GM19438 (cell line): ENCODE data around the gene AIF1L.
"Not testable (repeated sequence)": the region's sequence is repeated elsewhere in the genome, so short reads cannot be mapped to it uniquely, and the experiment has no call there.

Experiments
- ATAC-seq: cut with Tn5 transposase; IDR thresholded peaks from one replicate; pipeline ENCODE4 v1.9.1; 2021; ENCODE audit warnings: low read depth; ENCODE audit not compliant: unreplicated experiment

AIF1L gene

DNA sequence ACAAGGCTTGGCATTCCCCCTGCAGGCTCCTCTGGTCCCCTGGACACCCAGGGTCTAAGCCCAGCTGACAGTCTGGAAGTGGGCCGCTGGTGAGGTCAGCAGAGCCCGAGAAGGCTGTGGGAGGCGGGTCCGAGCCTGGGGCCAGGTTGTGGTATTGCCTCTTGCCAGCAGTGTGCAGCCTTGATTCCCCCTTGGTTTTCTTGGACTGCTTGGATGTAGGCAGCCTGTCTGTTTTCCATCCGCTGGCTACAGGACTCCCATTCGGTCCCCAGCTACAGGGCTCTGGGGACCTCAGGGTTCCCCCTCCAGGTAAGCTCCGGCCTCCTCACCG, 1.6 kb downstream of the AIF1L start:
- no peak for ATAC-seq

DNA sequence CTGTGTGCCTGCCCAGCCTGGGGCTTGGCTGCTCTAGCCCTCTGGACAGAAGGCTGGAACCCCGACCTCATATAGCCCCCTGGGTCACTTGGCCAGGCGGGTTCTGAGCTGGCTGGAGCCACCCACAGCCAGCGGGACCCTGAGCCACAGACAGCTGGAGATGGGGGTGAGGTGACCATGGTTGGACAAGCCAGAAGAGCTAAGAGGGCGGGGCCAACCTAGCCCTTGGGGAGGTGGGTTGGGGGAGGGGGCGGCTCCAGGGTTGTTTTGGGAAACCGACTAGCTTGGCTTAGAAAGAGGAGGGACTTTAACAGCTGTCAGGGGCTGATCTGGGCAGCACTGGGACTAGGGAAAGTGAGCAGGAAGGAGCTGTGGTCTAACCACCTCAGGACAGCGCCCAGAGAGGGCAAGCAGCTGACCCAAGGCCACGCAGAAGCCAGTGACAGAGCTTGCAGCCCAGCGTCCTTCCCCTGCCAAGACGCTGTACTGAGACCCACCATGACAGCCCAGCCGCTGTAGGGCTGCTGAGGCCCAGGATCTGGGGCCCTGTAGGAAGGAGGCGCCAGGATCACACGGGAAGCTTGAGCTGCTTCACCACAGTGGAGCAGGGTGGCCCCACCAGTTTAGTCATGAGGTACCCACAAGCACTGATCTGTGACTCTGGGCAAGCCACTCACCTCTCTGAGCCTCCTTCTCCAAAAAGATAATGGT, 2.2 kb downstream of the AIF1L start:
- ATAC-seq = no peak

DNA sequence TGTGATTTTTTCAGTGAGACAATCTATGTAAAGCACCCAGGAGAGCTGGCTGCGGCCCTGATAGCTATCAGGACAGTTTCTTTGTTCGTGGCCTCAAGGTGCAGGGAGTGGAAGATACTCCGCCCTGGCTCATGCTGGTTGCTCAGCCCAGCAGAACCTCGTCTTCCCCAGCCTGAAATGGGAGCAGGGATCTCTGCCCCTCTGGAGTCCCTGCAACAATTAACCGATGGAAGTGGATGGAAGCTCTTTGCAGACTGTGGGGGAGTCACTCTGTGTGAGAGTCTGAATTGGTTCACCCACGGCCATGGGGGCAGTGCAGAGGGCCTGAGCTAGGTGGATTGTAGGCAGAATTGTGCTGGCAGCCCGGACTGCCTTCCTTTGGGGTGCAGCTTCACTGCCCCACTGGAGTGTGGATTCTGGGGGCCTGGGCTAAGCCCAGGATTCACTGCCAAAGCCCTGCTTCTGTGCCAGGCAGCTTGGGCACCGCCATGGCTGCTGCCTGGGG, 2.8 kb downstream of the AIF1L start:
- ATAC-seq = no peak

DNA sequence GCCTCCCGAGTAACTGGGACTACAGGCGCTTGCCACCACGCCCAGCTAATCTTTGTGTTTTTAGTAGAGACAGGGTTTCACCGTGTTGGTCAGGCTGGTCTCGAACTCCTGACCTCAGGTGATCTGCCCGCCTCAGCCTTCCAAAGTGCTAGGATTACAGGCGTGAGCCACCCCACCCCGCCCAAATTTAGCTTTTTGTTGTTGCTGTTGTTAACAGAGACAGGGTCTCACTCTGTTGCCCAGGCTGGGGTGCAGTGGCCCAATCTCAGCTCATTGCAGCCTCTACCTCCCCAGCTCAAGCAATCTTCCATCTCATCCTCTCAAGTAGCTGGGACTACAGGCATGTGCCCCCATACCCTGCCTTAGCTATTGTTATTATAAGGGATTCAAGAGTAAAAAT, 3.5 kb downstream of the AIF1L start:
- not testable (repeated sequence) for ATAC-seq

DNA sequence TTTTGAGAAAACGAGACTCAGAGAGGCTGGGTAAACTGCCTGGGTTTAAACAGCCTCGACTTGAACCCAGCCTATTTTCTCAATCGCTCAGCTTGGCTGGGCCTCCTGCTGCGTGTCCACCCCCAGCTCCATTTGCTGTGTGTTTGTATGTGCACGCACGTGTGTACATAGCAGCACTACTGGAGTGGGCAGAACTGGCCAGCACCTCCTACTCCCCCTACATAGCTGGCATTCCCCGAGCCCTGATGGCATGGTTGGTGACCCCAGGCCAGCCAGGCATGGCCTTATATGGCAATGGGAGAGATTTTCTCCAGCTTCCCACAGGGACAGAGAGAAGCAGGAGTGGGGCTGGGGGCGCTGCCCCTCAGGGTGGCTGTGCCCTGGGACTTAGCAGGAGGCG, 4.1 kb downstream of the AIF1L start:
- ATAC-seq = no peak

DNA sequence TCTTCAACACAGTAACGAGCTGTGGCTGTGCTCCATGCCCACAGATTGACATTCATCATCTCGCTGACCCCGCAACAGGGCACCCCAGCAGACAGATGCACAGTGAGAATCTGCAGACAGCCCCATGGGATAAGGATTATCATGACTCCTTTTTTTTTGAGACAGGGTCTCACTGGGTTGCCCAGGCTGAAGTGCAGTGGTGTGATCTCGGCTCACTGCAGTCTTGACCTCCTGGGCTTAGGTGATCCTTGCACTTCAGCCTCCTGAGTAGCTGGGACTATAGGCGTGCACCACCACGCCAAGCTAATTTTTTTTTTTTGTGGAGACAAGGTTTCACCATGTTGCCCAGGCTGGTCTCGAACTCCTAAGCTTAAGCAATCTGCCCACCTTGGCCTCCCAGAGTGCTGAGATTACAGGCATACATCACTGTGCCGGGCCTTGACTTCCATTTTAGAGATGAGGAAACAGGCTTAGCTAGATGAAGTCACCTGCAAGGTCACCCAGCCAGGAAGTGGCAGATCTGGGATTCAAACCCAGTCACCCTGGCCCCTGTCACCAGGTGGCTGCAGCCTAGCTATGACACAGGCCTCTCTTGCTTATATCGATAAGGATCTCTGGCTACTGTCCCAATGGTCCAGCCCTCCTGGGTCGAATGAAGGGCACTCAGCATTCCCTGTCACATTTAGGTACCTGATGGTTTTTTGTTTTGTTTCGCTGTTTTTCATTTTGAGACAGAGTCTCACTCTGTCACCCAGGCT, 5.1 kb downstream of the AIF1L start:
- no peak for ATAC-seq

DNA sequence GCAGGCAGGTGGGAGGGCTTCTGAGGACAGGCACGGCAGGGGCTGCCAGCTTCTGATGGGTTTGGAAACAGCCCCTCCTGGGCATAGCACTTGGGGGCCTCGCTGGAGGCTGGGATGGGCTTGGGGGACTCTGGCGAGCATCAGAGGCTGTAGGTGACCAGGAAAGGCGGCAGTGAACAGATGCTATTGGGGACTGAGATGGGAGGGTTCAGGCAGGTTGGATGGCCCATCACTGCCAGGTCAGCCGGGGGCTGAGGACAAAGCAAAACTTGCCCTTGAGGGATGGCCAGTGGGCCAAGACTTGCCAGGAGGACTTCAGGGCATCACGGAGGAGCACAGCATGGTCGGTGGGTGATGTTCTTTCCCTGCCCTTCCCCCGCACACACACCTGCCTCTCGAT, 6.7 kb downstream of the AIF1L start:
- no peak for ATAC-seq

DNA sequence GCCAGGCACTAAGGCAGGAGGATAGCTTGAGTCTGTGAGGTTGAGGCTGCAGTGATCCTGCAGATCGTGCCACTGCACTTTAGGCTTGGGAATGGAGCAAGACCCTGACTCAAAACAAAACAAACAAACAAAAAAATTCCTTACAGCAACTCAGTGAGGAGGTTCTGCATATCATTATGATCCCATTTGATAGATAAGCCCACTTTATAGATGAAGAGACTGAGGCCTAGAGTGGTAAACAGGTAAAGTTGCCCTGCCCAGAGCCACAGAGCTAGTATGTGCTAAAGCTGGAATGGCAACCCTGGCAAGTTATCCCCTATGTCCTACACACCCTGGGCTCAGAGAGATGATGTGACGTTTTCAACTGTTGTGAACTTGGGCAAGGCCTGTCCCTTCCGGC, 7.2 kb downstream of the AIF1L start:
- ATAC-seq = no peak

DNA sequence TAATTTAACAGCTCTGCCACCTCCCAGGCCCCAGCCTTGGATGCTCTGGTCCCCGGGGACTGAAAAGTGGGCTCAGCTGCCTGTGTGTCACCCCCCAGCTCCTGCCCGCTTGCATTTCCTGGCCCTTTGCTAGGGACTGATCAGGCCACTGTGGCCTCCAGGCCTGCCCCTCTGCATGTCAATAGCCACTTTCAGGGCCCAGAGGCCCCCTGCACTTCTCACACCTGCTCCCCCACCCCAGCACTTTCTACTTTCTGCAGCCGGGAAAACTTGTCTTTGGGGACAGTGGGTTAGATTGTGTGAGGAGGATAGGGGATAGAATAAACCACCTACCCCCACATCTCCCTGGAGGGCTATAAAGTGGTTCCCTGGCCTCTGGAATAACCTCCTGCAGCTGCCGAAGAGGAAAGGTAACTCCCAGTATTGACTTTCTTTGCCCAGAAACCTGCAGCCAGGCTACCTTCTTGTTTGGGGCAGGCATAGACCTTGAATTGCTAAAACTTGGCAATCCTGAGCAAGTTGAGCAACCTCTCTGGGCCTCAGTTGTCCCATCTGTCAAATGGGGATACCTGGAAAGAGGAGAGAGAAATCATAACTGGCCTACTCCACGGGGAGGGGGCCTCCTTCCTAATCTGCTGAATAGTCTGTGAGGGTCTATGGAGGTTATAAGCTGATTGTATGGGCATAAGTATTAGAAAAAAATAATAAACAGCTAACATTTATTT, 7.8 kb downstream of the AIF1L start:
- no peak for ATAC-seq

DNA sequence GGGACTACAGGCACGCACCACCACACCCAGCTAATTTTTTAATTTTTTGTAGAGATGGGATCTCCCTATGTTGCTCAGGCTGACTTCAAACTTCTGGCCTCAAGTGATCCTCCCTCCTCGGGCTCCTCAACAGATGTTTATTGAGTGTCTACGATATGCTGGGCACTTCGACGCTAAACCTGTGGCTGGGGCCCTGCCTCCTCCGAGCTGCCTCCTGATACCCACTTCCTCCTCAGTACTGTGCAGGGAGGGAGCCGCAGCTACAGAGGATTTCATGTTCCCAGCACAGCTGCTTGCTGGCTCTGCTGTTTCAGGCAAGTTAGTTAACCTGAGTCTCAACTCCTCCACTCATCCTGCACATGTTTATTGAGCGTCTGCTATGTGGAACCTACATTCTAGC, 9.6 kb downstream of the AIF1L start:
- ATAC-seq = no peak

DNA sequence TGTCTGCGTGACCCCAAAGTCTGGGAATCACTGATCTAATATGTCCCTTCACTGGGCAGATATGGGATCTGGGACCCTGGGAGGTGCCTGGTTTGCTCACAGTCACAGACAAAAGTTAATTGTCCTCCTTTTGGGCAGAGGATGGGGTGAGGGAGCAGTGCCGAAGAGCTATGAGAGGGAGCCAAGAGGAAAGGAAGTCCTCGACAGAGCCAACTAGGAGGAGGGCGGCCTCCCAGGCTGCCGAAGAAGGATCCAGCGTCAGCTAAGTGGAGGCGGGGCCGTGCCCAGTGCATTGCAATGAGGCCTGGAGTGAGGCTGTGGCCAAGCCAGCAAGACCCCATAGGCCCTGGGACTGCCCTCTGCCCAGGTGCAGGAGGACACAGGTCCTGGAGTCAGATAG, 11.4 kb downstream of the AIF1L start:
- no peak for ATAC-seq

DNA sequence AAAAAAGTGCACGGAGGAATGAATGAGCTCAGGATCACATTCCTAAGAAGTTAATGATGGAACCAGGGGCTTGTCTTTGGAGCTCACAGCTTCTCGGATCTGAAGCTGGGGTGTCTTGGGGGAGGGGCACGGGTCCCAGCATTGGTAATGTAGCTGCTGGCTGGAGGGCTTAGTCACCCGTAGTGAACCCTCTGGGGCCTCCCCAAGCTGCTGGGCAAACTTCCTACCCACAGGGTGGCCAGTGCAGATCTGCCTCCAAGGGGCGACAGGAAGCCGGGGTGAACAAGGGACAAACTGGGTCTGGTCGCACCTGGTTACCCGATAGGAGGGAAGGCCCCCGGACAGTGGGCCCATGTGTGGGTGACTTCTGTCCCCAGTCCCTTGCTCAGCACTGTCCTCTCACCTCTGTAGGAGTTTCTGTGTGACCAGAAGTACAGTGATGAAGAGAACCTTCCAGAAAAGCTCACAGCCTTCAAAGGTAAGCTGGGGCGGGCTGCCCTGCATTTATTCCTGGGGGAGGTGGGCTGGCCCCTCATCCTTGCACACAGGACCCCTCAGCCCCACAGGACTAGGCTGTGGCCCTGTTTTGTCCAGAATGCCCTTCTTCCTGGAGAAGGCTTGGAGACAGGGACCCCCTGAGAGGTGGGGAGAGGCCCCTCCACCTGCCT, 15.0 kb downstream of the AIF1L start:
- ATAC-seq = no peak

DNA sequence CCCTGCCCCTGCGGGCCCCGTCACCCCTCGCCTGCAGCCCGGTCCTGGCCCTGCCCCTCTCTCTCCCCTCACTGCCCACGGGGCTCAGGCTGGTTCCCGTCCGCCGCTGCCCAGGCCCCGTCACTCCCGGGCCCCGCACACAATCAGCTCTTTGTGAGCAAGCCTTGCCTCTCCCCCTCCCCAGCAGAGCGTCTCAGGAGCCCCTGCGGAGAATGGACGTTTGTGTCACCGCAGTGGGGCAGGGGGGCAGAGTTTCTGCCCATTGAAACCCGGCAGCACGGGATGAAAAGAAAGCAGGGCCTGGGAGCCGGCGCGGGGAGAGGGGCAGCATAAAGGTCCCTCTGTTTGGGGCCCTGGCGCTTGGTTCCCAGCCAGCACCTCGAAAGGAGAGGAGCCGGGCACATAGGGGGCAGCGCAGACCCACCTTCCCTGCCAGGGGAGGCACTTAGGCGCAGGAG, 15.6 kb downstream of the AIF1L start:
- ATAC-seq = no peak

DNA sequence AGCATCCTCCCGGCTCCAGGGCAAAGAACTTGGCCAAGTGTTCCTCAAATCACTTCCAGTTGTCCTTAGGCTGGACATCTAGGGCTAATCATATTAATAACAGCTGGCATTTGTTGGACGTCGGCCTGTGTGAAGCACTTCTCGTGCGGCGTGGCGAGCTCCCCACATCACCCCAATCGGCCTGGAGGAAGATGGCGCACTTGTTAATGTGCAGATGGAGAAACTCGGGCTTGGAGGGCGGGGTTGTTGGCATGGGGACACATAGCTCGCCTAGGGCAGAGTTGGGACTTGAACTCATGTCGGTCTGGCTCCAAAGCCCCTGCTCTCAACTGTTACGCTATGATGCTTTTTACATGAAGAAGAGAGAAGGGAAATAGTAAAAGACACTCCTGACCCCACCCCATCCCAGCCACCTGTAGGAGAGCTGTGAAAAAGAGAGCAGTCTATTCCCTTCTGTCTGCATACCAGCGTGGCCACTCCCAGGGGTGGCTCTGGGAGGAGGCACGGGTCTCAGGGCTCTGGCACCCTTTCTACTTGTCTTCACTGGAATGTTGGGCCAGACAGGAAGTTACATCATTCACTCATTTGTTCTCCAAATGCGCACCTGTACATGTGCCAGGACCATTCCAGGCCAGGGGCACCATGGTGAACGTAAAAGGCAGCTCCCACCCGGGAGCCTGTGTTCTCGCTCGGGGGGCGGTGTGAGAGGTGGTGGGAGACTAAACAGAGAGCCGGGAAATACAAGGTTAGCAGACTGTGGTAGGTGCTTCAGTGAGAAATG, 16.2 kb downstream of the AIF1L start:
- ATAC-seq = no peak

DNA sequence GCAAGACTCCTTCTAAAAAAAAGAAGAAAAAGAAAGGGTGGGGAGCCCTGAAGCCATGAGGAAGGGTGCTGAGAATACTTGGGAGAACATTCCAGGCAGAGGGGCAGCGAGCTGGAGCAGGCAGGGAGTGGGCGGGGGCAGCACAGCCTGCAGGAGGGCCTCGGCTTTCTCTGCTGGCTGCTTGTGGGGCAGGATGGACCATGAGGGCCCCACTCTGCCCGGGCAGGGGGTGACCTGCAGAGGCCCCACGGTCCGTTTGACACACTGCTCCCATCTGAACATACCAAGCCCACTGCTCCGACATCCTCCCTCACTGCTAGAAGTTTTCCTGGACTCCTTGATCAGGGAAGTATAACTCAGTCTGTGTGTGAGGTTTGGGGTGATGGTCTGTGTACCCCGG, 17.3 kb downstream of the AIF1L start:
- no peak for ATAC-seq

DNA sequence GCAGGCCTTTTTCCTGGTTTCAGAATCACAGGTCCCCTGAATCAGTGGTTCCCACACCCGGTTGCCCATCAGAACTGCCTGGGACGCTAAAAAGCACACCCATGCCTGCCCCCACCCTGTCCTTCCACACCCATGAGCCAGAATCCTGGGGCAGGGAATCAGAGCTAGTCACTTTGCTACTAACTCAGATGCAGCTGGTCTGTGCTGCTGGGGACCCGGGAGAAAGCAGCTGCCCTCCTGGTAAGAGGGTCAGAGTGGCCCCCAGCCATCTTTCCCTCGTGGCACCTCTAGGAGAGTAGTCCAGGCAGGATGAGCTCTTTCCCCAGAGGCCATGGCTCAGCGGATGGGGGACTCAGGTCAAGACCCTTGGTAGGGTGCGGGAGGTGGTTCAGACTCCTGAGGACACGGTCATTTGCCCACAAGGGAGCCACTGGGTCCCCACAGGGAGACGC, 17.8 kb downstream of the AIF1L start:
- ATAC-seq = no peak

DNA sequence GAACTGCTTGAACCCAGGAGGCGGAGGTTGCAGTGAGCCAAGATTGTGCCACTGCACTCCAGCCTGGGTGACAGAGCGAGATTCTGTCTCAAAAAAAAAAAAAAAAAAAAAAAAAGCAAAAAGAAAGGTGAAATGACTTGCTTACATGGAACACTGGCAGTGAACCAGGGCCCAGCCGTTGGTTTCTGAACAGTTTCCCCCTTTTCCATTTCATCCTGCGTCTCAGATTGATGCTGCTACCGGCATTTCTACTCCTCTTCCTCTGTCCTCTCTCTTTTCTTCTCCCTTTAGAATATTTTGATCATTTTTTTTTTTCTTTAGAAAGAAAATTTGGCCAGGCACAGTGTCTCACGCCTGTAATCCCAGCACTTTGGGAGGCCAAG, 19.0 kb downstream of the AIF1L start:
- ATAC-seq = not testable (repeated sequence)

DNA sequence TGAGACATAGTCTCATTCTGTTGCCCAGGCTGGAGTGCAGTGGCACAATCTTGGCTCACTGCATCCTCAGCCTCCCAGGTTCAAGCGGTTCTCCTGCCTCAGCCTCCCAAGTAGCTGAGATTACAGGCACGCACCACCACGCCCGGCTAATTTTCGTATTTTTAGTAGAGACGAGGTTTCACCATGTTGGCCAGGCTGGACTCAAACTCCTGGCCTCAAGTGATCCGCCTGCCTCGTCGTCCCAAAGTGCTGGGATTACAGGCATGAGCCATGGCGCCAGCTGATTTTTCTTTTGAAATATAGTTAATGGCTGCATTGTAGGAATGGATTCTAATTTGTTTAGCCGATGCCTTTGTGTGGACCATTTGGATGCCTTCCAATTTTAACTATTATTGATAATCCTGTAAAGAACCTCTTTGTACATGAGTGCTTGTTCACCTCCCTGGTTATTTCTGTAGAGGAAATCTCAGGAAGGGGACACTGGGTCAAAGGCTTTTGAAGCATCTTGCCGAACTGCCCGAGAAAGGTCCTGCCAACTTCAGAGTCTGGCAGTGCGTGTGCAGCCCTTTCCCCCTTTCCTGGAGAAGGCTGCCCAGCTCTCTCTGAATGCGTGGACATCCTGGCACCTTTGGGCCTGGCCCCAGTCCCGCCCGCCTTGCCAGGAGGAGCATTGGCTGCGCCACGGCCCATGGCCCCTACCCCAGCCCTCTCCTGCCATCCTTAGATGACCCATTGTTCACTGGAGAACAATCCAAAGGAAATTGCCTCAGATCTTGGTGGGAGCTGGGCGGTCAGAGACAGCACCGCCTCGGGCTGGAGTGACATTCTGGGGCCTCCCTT, 20.2 kb downstream of the AIF1L start:
- ATAC-seq = no peak

DNA sequence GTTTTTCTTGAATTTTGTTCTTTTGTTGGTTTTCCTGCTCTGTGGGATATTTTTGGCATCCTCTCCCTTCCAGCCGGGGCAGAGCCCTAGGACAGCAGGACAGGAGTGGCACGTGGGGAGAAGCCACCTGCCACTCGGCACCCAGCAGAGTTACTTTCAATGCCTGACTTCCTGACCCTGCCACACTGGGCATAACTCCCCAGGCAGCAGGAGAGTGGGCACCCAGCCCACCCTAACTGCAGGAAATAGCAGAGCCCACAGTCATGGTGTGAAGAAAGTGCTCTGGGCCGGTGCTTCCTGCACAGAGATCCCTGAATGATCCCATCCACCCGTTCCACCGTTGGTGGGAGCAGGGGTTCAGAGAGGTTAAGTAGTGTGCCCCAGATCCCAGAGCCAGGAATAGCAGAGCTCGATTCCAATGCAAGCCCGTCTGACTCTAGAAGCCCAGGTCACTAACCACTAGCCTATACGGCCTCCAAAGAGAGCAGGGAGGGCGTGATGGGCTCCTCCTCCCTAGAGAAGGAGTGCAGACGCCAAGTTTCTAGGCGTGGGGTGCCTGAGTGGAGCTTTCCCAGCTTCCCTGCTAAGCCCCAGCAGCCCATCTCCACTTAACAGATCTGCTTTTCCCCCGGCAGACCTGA, 20.9 kb downstream of the AIF1L start:
- no peak for ATAC-seq
